Measurements from ENCODE around the gene HS3ST2.

DNA sequence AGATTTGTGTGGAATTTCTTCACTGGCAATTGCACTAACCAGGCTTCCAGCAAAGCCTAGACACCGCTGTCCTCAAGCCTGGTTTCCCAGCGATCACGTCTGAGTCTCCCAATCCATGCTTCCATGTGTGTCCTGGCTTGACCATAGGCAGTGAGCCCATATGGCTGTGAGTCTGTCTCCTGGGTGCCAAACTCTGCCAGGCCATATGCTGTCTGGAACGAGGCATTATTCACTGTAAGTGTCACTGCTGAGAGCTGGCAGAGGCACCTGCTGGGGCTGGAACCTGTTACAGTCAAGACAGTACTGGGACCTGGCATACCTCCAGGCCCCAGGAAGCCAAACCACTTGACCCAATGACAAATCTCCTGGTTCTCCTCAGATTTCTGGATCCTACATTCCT lies 60.4 kb downstream of the HS3ST2 start:
- TF ChIP-seq, protein P1, sequence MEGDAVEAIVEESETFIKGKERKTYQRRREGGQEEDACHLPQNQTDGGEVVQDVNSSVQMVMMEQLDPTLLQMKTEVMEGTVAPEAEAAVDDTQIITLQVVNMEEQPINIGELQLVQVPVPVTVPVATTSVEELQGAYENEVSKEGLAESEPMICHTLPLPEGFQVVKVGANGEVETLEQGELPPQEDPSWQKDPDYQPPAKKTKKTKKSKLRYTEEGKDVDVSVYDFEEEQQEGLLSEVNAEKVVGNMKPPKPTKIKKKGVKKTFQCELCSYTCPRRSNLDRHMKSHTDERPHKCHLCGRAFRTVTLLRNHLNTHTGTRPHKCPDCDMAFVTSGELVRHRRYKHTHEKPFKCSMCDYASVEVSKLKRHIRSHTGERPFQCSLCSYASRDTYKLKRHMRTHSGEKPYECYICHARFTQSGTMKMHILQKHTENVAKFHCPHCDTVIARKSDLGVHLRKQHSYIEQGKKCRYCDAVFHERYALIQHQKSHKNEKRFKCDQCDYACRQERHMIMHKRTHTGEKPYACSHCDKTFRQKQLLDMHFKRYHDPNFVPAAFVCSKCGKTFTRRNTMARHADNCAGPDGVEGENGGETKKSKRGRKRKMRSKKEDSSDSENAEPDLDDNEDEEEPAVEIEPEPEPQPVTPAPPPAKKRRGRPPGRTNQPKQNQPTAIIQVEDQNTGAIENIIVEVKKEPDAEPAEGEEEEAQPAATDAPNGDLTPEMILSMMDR (IDR thresholded peaks at IDR 0.05), result no peak
- TF ChIP-seq POLR2A (IDR thresholded peaks at IDR 0.05), result no peak
- no peak for TF ChIP-seq POLR2AphosphoS5 (IDR thresholded peaks at IDR 0.05)
